AG09309 (cell line): ENCODE measurements around the gene AOPEP.
A peak's percentile ranks its signal among the peaks of the same experiment; 100 is the strongest.

ENCODE experiments used
- DNase-seq: peaks from one replicate; pipeline ENCODE4 v3.0.0-alpha.2; 2010; ENCODE audit warnings: low read depth
- H3K4me3 ChIP-seq: 2 replicates; pipeline ENCODE4 v1.5.1; 2011; ENCODE audit warnings: mild to moderate bottlenecking, low read depth, low read length, moderate library complexity; ENCODE audit not compliant: control insufficient read depth
- TF ChIP-seq, protein P1 (sequence below): IDR thresholded peaks from 2 replicates; pipeline ENCODE4 v1.5.1; 2011; ENCODE audit warnings: mild to moderate bottlenecking, low read depth, low read length, inconsistent platforms; ENCODE audit not compliant: insufficient read depth, control insufficient read depth; ENCODE audit errors: missing control alignments

Gene AOPEP

DNA sequence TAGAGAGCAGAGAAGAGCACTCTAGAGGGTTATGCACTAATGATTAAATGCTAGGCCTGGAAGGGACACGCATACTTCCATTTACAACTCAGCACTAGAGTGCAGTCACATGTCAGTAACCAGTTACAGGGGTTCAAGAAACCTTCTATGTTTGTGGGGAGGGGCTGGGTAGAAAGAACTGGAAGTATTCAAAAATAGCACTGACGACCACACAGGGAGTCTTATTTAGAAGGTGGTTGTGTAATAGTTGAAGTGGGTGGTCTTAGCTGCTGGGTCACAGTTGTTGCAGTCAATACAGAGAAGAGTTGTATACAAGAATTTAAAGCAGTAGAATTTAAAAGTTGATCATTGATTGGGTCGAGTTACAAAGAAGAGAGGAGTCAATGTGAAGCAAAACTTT lies 15.4 kb downstream of the AOPEP start:
- no peak overlapping the region for H3K4me3 ChIP-seq
- TF ChIP-seq, protein P1, sequence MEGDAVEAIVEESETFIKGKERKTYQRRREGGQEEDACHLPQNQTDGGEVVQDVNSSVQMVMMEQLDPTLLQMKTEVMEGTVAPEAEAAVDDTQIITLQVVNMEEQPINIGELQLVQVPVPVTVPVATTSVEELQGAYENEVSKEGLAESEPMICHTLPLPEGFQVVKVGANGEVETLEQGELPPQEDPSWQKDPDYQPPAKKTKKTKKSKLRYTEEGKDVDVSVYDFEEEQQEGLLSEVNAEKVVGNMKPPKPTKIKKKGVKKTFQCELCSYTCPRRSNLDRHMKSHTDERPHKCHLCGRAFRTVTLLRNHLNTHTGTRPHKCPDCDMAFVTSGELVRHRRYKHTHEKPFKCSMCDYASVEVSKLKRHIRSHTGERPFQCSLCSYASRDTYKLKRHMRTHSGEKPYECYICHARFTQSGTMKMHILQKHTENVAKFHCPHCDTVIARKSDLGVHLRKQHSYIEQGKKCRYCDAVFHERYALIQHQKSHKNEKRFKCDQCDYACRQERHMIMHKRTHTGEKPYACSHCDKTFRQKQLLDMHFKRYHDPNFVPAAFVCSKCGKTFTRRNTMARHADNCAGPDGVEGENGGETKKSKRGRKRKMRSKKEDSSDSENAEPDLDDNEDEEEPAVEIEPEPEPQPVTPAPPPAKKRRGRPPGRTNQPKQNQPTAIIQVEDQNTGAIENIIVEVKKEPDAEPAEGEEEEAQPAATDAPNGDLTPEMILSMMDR = no peak
- DNase-seq = no peak

DNA sequence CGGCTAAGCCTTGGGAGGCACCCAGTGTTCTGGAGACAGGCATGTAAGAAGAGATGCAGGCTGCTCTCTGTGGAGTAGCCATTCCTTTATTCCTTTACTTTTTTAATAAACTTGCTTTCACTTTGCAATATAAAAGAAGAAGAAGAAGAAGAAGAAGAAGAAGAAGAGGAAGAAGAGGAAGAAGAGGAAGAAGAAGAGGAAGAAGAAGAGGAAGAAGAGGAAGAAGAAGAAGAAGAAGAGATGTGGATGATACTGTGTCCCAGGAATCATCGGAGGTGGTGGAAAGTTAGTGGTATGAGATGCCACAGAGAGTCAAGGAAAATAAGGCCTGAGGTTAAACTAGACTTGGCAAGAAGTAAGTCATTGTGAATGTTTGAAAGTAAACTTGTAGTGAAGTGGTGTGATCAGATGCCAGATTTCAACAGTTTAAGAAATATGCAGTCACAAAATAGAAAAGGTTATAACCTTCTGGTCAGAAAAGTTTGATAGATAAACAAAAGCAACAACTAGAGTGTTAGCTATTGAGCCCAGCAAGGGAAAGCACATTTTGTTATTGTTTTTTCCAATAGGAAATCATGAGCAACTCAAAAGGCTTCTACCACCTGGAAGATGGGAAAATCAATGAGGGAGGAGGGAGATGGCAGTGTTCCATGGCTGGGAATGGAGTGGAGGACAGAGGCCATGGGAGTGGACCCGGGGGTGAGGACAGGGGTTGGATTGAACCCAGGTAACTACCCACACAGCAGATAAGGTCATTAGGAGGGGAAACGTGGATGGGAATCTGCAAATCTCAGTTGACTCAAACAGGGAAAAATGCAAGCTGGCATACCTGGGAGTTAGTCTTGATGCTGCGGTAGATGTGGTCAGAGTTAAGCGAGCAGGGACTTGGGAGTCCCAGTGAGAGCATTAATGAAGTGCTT lies 16.8 kb downstream of the AOPEP start:
- H3K4me3 ChIP-seq = no peak overlapping the region
- TF ChIP-seq, protein P1 = no peak
- no peak for DNase-seq

DNA sequence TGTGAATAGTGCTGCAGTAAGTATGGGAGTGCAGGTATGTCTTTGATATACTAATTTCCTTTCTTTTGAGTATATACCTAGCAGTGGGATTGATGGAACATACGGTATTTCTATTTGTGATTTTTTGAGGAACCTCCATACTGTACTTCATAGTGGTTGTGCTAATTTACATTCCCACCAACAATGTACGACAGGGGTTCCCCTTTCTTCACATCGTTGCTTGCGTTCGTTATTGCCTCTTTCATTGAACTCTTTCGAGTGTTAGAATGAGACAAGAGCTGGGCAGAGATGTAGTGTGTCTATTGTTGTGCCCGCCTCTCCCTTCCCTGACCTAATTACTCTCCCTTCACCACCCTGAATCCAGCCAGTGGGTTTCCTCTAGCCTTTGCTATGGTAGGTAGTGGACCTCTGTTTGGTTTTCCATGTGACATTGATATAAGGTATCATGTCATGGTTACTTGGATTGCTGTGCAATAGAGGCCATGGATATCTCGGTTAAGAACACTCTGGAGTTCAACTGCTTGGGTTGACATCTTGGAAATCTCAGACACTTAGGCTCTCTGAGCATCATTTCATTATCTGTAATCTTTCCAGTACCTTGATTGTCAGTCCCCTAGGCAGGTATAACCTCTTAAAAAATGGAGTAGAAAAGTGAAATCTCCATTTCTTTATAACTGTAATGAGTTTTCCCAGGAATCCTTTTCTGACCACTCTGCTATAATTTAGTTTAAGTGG lies 19.5 kb downstream of the AOPEP start:
- DNase-seq = no peak
- TF ChIP-seq, protein P1 = no peak
- H3K4me3 ChIP-seq = no peak overlapping the region

DNA sequence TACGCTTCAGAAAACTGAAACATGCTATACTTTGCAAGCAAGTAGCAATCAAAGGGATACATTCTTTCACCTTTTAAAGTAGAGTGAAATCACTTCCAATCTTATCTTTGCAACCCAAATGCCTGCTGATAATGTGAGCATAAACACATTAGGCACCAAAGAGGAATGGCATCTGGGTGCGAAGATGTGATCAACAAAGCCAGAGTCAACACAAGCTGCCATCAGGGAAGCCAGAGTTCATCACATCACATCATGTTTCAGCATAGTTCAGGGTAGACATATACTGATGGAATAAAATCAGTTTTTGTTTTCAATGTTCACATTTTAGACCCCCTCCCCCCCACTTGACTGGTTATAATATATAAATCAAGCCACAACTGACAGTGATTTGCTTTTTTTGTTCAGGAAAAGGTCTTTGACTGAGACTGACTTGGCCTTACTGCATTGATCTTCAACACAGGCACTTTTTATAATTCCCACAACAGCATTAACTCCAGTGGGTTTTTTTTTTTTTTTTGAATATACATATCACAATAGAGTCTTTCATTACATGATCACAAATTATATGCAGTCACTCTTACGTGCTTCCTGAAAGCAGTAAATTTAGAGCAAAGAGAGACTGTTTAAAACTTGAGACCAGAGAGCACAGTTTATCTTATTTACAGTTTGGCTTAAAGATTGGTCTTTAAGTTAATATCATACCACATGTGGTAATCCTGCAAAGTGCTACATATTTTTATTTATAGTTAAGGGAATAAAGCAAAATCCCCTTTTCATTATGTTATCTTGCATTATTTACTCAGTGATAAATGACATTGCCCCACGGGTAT lies 20.3 kb downstream of the AOPEP start:
- no peak overlapping the region for H3K4me3 ChIP-seq
- TF ChIP-seq, protein P1 = no peak
- no peak for DNase-seq

DNA sequence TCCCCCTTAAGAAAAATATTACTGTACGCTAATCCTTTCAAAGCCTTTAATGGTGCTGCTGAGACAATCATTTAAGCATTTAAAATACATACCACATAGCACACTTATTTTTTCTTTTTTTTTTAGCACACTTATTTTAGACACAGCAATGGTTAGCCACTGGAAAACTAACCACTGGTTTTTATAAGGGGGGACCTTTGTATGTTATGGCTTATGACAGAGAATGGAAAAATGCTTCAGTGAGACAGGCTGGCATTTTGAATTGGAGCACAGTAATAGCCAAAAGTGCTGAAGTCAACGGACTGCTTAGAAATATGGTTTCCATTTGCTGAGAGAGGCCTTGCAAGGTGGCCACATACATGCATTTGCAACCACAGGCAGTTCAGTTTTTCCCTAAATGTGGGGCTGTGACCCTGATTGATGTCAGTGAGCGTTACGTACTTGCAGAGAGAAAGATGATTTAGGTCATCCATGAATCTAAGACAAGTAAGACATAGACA lies 28.5 kb downstream of the AOPEP start:
- TF ChIP-seq, protein P1 = no peak
- DNase-seq = no peak

DNA sequence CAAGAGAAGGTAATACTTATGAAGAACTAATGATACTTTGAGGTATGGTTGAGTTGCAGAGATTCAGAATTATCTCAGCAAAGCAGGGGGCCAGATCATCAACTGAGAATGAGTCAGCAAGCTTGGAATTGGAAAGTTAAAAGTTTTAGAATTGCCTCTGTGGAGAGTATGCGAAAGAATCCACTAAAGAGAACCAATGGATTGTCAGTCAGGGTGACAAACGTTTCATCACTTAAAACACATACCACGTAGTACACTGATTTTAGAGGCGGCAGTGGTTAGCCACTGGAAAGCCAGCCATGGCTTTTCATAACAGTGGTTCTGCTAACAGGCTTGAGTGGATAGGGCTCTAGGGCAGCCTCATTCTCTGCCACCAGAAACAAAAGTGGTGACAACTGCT lies 30.7 kb downstream of the AOPEP start:
- TF ChIP-seq, protein P1 = no peak
- H3K4me3 ChIP-seq = no peak overlapping the region
- DNase-seq = peak; percentile 69

More for the DNA sequence above, 28.5 kb downstream of the AOPEP start:
- H3K4me3 ChIP-seq = no peak overlapping the region
